ENCODE data around the gene PCGF3.
"Not testable (repeated sequence)": the region's sequence is repeated elsewhere in the genome, so short reads cannot be mapped to it uniquely, and the experiment has no call there.

The PCGF3 gene

DNA sequence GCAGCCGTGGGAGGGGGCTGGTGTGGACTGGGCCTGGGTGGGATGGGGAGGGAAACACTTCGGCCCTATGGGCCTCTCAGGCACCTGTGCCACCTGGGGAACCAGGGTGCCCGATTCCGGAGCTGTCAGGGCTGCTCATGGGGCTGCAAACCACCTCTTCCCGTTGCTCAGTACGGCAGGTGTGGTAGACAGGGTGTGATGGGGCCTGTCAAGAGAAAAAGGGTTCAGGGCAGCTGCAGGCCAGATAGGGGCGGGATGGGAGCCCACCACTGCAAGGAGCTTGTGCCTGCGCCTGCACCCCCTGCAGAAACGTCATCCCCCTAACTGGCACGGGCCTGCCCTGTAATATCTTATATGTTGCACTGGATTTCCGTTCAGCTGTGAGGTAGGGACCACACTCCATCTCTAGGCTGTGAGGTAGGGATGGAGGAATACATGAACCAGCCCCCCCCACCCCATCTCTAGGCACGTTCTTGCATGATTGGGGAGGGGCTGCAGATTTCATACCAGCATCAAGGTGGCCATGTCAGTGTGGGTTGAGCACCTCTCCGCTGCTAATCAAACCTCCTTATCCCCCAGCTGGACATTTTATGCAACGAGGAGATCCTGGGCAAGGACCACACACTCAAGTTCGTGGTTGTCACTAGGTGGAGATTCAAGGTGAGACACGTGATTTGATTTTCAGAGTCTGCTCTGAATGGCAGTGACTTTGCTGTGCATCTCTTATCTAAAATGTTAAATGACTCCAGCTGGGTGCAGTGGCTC is 59.0 kb downstream of the PCGF3 start:
- no peak for DNase-seq (ENCODE audit: low spot score)

GRCh38 chr4:766152-766515 is 60.5 kb downstream of the PCGF3 start:
- no peak for DNase-seq (ENCODE audit: low spot score)

GRCh38 chr4:766559-767283 is 61.1 kb downstream of the PCGF3 start:
- no peak for DNase-seq (ENCODE audit: low spot score)

DNA sequence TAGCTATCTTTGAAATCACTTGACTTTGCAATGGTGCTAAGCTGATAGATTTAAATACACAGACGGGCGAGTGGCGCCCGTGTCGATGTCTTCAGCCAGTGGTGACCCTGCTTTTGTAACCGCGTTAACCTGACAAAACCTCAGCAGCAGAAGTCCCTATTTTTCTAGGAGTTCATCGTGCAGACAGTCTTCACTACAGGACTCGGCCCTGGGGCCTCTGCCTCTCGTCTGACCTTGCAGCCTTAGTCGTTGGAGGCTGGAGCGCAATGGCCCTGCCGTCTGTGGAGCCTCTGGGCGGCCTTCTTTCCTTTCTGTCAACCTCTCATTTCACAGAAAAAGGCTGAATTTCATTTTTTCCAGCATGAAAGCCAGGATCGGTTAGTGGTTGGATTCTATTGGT is 62.4 kb downstream of the PCGF3 start:
- no peak for DNase-seq (ENCODE audit: low spot score)

GRCh38 chr4:768995-769394 is 63.4 kb downstream of the PCGF3 start:
- no peak for DNase-seq (ENCODE audit: low spot score)

- DNase-seq (ENCODE audit: low spot score) = no peak
Observed at GRCh38 chr4:769511-769910, 63.9 kb downstream of the PCGF3 start.

DNA sequence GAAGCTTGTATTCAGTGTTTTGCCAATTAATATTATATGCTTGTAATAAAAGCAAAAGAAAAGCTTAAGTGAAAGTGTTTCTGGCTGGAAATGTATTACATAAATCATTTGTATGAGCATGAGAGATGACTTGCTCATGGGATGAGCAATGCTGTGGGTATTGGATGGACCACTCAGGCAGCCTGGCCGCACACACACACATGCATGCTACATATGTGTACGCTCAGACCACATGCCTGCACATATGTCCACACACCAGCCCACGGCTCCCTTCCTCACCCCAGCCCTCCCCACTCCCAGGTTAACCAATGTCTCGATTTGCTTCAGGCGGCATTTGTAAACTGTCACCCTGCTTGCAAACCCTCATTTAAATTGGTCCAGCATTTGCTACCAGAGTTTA is 64.4 kb downstream of the PCGF3 start:
- DNase-seq (ENCODE audit: low spot score) = no peak

DNA sequence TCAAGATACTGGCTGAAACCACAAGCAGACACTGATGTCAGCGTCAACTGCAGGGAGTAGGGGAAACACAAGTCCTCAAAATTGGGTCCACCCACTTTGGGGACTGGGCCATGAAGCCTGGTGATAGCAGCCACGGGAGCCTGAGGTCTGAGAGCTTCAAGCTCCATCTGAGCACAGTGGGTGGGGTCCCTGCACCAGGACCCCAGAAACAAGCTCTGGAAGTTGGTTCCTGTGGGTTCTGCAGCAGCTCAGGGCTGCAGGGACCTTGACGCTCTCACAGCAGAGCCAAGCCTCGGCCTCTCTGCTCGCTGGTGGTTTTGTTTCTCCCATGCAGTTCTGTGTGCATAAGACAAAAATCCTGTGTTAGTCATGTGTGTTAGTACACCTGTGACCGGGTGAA is 65.8 kb downstream of the PCGF3 start:
- no peak for DNase-seq (ENCODE audit: low spot score)

DNA sequence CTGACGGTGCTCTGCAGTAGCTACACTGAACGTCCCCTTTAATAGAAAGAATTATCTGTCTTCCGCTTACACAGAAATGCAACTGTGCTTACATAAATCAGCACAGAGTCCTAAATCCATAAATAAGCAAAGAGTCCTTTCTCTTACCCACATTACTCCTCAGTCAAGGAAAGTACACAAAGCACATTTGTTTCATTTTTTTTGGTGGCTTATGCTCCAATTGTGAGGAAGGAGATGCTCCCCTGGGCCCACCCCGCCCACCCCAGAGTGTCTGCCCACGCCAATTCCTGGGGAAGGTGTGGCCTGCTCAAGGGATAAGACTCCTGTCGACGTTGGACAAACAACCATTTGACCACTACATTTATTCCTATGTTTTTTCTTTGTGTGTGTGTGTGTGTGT is 66.5 kb downstream of the PCGF3 start:
- DNase-seq (ENCODE audit: low spot score) = no peak

DNA sequence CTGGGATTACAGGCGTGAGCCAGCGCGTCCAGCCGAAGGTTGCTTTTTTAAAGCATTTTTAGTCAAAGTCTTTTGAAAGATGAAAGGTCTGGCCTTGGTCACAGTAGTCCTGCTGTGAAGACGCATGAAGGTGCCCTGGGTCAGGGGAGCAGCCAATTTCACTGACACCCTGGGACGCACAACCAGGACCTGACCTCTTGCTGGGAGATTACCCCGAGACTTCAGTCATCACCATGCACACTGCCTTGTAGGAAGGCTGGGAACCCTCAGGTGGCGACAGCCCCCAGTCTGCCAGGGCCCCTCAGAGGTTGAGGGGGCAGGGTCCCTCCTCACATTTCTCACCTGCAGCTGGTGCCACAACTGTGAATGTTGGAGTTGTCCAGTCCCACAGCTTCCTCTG is 67.1 kb downstream of the PCGF3 start:
- DNase-seq (ENCODE audit: low spot score) = no peak

DNA sequence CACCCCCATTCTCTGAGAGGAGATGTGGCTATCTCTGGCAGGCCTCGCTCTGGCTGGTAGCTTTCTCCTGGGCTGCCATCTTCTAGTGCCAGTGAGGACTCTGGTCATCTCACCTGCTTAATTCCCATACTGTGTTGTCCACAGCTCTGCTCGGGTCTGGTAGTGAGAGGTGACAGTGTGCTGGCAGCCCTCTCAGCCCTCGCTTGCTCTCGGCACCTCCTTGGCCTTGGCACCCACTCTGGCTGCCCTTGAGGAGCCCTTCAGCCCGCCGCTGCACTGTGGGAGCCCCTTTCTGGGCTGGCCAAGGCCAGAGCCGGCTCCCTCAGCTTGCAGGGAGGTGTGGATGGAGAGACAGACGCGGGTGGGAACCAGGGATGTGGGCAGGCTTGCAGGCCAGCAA is 67.6 kb downstream of the PCGF3 start:
- DNase-seq (ENCODE audit: low spot score) = no peak

DNA sequence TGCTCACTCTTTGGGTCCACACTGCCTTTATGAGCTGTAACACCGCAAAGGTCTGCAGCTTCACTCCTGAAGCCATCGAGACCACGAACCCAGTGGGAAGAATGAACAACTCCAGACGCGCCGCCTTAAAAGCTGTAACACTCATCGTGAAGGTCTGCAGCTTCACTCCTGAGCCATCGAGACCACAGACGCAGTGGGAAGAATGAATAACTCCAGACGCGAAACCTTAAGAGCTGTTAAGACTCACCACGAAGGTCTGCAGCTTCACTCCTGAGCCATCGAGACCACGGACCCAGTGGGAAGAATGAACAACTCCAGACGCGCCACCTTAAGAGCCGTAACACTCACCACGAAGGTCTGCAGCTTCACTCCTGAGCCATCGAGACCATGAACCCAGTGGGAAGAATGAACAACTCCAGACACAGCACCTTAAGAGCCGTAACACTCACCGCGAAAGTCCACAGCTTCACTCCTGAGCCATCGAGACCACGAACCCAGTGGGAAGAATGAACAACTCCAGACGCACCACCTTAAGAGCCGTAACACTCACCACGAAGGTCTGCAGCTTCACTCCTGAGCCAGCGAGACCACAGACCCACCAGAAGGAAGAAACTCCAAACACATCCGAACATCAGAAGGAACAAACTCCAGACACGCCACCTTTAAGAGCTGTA is 68.9 kb downstream of the PCGF3 start:
- DNase-seq (ENCODE audit: low spot score) = not testable (repeated sequence)

- DNase-seq (ENCODE audit: low spot score) = not testable (repeated sequence)
Observed at GRCh38 chr4:775485-775884, 69.9 kb downstream of the PCGF3 start.

- DNase-seq (ENCODE audit: low spot score) = no peak
Observed at GRCh38 chr4:776743-777441, 71.3 kb downstream of the PCGF3 start.

DNA sequence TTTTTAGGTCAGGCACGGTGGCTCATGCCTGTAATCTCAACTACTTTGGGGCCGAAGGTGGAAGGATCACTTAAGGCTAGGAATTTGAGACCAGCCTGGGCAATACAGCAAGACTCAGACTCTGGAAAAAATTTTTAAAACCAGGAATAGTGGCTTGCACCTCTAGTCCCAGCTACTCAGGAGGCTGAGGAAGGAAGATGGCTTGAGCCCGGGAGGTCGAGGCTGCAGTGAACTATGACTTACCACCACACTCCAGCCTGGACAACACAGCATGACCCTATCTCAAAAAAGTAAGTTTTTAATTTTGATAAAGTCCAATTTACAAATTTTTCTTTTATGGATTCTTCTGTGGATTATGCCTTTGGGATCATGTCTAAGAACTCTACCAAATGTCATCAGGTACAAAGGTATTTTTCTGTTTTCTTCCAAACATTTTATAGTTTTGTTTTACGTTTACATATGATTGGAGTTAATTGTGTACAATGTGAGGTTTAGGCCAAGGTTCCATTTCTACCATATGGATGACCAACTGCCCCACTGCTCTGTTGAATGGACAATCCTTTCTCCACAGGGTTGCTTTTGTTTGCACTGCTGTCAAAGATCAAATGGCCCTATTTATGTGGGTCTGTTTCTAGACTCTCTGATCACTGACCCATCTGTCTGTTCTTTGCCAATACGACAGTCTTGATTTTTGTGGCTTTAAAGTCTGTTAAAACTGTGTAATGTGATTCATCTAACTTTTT is 72.1 kb downstream of the PCGF3 start:
- no peak for DNase-seq (ENCODE audit: low spot score)

DNA sequence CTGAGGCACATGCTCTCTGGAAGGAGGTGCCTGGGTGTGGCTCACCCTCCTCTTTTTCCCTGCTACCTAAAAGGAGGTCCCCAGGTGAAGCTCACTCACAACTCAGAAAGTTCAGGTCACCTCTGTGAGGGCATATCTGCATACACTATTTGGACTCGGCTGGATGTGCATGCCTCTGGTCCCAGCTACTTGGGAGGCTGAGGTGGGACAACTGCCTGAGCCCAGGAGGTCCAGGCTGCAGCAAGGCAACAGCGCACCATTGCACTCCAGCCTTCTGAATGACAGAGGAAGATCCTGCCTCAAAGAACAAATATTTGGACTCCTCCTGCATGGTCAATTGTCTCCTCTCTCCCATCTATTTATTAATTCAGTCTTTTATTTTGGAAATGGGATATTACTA is 73.9 kb downstream of the PCGF3 start:
- DNase-seq (ENCODE audit: low spot score) = no peak

DNA sequence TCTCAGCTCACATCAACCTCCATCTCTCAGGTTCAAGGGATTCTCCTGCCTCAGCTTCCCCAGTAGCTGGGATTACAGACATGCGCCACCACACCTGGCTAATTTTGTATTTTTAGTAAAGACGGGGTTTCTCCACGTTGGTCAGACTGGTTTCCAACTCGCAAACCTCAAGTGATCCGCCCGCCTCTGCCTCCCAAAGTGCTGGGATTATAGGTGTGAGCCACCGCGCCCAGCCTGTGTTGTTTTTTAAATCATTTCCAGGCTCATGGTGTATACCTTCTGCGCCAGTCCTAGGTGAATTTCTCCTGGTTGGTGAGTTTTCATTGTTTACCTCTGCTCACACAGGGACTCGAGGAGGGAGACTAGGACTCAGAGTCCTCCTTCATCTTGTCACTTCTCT is 74.6 kb downstream of the PCGF3 start:
- not testable (repeated sequence) for DNase-seq (ENCODE audit: low spot score)

GRCh38 chr4:780716-781492 is 75.3 kb downstream of the PCGF3 start:
- DNase-seq (ENCODE audit: low spot score) = no peak

DNA sequence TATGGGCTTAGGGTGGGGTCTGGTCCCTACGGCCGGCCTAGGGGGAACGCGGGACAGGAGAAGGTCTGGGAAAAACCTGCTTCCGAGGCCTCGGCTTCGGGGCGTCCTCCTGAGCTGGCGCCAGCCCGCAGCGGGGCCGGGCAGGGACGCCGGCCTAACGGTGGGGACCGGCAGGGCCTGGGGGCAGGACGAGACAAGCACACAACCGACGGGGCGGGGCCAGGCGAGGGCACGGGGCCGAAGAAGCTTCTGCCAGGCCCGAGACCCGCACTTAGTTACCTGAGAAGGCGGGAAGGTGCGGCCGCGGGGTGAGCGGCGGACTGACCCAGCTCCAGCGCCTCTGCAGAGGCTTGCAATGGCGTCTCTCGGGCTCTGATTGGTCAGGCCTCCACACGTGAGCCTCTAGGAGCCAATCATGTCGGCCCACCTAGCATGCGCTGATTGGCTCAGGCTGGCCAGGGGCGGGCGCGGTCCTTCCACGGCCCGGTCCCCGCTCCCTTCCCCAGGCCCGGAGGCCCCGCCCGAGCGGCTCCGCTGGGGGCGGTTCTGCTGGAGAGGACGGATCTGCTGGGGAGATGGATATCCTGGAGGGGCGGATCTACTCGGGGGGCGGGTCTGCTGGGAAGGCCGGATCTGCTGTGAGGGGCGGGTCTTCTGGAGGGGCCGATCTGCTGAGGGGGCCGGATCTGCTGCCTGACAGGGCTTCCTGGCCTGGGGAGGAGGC is 76.0 kb downstream of the PCGF3 start:
- peak; percentile 98 for DNase-seq (ENCODE audit: low spot score)

Measured in hematopoietic multipotent progenitor cell treated with erythropoietin and hydrocortisone succinate and interleukin-3 and kit ligand, for 15 days (in vitro differentiated cells).